ENCODE measurements around the gene ETAA1.

GRCh38 chr2:67399144-67399543 is 2.0 kb downstream of the ETAA1 start:
- TF ChIP-seq, protein P1, sequence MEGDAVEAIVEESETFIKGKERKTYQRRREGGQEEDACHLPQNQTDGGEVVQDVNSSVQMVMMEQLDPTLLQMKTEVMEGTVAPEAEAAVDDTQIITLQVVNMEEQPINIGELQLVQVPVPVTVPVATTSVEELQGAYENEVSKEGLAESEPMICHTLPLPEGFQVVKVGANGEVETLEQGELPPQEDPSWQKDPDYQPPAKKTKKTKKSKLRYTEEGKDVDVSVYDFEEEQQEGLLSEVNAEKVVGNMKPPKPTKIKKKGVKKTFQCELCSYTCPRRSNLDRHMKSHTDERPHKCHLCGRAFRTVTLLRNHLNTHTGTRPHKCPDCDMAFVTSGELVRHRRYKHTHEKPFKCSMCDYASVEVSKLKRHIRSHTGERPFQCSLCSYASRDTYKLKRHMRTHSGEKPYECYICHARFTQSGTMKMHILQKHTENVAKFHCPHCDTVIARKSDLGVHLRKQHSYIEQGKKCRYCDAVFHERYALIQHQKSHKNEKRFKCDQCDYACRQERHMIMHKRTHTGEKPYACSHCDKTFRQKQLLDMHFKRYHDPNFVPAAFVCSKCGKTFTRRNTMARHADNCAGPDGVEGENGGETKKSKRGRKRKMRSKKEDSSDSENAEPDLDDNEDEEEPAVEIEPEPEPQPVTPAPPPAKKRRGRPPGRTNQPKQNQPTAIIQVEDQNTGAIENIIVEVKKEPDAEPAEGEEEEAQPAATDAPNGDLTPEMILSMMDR (IDR thresholded peaks at IDR 0.05; ENCODE audit: low read length) = no peak
- TF ChIP-seq EZH2 (IDR thresholded peaks at IDR 0.05; ENCODE audit: borderline replicate concordance, low read length) = no peak

Measured in OCI-LY1 (cell line).